HCT116 (cell line): Measurements from ENCODE around the gene SLCO2B1. TPM values are rescaled to one million over a fixed set of nuclear protein-coding genes. Genes with fewer than 3 reads are reported as not detected.

Experiments used
- ATAC-seq: fragments of 200-7000 bp; cut with Tn5 transposase; 2 replicates; pipeline ENCODE4 v1.9.1; 2020; ENCODE audit warnings: mild to moderate bottlenecking, moderate library complexity
- BruUV-seq: library from RNA; stranded (reverse); fragments of 400-500 nt; replicated peaks from 2 replicates; lab custom pipeline; 2021; lab: Mats Ljungman, UMichigan
- CTCF ChIA-PET: fragments of 300-600 bp; sonication (Branson Sonifier 250); formaldehyde crosslinking; loops from one replicate; lab custom pipeline; 2021; ENCODE audit warnings: antibody characterized with exemption; lab: Charles Lee
- POLR2A ChIA-PET: fragments of 300-600, 350-600 bp; sonication (Branson Sonifier 250); formaldehyde crosslinking; loops from one replicate; lab custom pipeline; 2021; ENCODE audit warnings: antibody characterized with exemption; lab: Charles Lee
- RAD21 ChIA-PET, 2 experiments: fragments of 300-600 bp; sonication (Branson Sonifier 250); formaldehyde crosslinking; loops; one replicate each; lab custom pipeline; 2023; ENCODE audit warnings: low total read pairs in 2 of 2; ENCODE audit not compliant: uncharacterized antibody in 2 of 2, unreplicated experiment in 2 of 2, low non-redundant PET in 1 of 2; lab: Charles Lee
- DNase-seq: peaks from one replicate; pipeline ENCODE4 v3.0.0-alpha.2; 2010; ENCODE audit warnings: low read depth, low spot score
- H2AFZ ChIP-seq: fragments of 200-600 bp; shearing (Covaris generic), sonication (generic); 2 replicates; pipeline ENCODE4 v1.6.1; 2017; ENCODE audit warnings: low read depth, mixed run types, mixed read lengths, antibody characterized with exemption, low read length; ENCODE audit not compliant: poor library complexity, severe bottlenecking
- H3K27ac ChIP-seq: 2 replicates; pipeline ENCODE4 v1.5.1; 2012; ENCODE audit warnings: low read depth, low read length
- H3K27me3 ChIP-seq: fragments of 200-600 bp; sonication (generic); 2 replicates; pipeline ENCODE4 v1.6.1; 2016; ENCODE audit warnings: mixed run types, low read length, mixed read lengths; ENCODE audit not compliant: insufficient read depth
- H3K36me3 ChIP-seq, 2 experiments: fragments of 200-500 bp in 1 of 2; fragments of 200-600 bp in 1 of 2; sonication (Bioruptor generic) in 1 of 2; sonication (generic) in 1 of 2; 2 replicates each; pipeline versions ENCODE4 v1.5.1 to v1.6.1; 2014 to 2016; ENCODE audit warnings: low read length in 2 of 2, inconsistent platforms in 1 of 2, mixed read lengths in 1 of 2, mixed run types in 1 of 2; ENCODE audit not compliant: insufficient read depth in 2 of 2, control insufficient read depth in 1 of 2
- H3K4me1 ChIP-seq, 2 experiments: fragments of 200-600 bp in 1 of 2; sonication (generic) in 1 of 2; 2 replicates each; pipeline versions ENCODE4 v1.5.1 to v1.6.1; 2012 to 2017; ENCODE audit warnings: low read length in 2 of 2, inconsistent platforms in 1 of 2, mild to moderate bottlenecking in 1 of 2, mixed read lengths in 1 of 2, mixed run types in 1 of 2, moderate library complexity in 1 of 2; ENCODE audit not compliant: insufficient read depth in 2 of 2, control insufficient read depth in 1 of 2
- H3K4me2 ChIP-seq: fragments of 200-600 bp; sonication (generic); 2 replicates; pipeline ENCODE4 v1.6.1; 2017; ENCODE audit warnings: mixed run types, low read length, mixed read lengths
- H3K4me3 ChIP-seq, 2 experiments: fragments of 200-600 bp in 1 of 2; sonication (generic) in 1 of 2; replicated peaks in 1 of 2; 2 replicates each; pipeline ENCODE4 v1.5.1; 2011 to 2016; ENCODE audit warnings: low read length in 2 of 2, control low read depth in 1 of 2, low read depth in 1 of 2, mild to moderate bottlenecking in 1 of 2, mixed read lengths in 1 of 2, mixed run types in 1 of 2
- H3K79me2 ChIP-seq: fragments of 200-600 bp; sonication (generic); 2 replicates; pipeline ENCODE4 v1.6.1; 2017; ENCODE audit warnings: mild to moderate bottlenecking, mixed run types, low read length, moderate library complexity, mixed read lengths; ENCODE audit not compliant: insufficient read depth
- H3K9ac ChIP-seq: fragments of 200-600 bp; sonication (generic); 2 replicates; pipeline ENCODE4 v1.6.1; 2016; ENCODE audit warnings: low read length, mixed read lengths
- H3K9me2 ChIP-seq: fragments of 200-600 bp; sonication (generic), shearing (Covaris generic); 2 replicates; pipeline ENCODE4 v1.6.1; 2017; ENCODE audit warnings: mixed run types, mild to moderate bottlenecking, moderate library complexity; ENCODE audit not compliant: insufficient read depth
- H3K9me3 ChIP-seq, 2 experiments: fragments of 200-500 bp in 1 of 2; fragments of 200-600 bp in 1 of 2; sonication (Bioruptor generic) in 1 of 2; sonication (generic) in 1 of 2; 2 replicates each; pipeline ENCODE4 v1.6.1; 2014 to 2017; ENCODE audit warnings: low read length in 2 of 2, mixed read lengths in 2 of 2, inconsistent platforms in 1 of 2, low read depth in 1 of 2, mild to moderate bottlenecking in 1 of 2, mixed run types in 1 of 2, moderate library complexity in 1 of 2; ENCODE audit not compliant: control insufficient read depth in 1 of 2, insufficient read depth in 1 of 2
- H4K20me1 ChIP-seq: fragments of 200-600 bp; sonication (generic), shearing (Covaris generic); 2 replicates; pipeline ENCODE4 v1.6.1; 2017; ENCODE audit warnings: mixed run types, mild to moderate bottlenecking, moderate library complexity; ENCODE audit not compliant: insufficient read depth
- CEBPB ChIP-seq: IDR thresholded peaks from 2 replicates; pipeline ENCODE4 v1.6.1; 2012; ENCODE audit warnings: low read depth
- EZH2phosphoT487 ChIP-seq: fragments of 200-600 bp; IDR thresholded peaks from 2 replicates; pipeline ENCODE4 v1.6.1; 2018; ENCODE audit warnings: antibody characterized with exemption, borderline replicate concordance
- POLR2AphosphoS5 ChIP-seq: IDR thresholded peaks from 2 replicates; pipeline ENCODE4 v1.6.1; 2011; ENCODE audit warnings: mild to moderate bottlenecking, low read depth, low read length, moderate library complexity
- intact Hi-C: fragments of 100-400 bp; cut with micrococcal nuclease; formaldehyde crosslinking; loops from 2 replicates; pipeline ENCODE4 v1.10.0; 2022
- total RNA-seq: library from RNA; stranded (reverse); gene quantifications from one replicate; pipeline ENCODE4 v1.2.1, GENCODE V29; 2021; ENCODE audit not compliant: unreplicated experiment
- TF ChIP-seq, protein P1 (sequence below): IDR thresholded peaks from 2 replicates; pipeline ENCODE4 v1.6.1; 2012; ENCODE audit warnings: low read depth

The SLCO2B1 gene
- total RNA-seq, 1 experiment from 2014 or later, result 0.81 TPM

DNA sequence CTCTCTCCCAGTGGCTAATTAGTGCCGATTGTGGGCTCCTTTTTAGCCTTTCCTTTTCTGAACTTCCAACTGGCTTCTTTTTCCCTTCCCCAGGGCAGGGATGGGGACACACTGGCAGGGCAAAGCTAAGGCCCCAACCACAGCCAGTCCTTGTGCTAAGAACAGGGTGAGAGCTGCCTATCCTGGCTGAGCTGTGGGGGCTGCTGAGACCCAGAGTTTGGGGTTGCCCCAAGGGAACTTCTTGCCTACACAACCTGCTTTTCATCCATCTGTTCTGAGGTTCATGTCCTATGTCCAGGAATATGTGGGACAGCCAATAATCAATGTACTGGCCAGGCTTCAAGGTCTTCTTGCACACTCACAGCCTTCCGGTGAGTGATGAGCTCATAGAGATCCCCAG lies 79.7 kb downstream of the SLCO2B1 start:
- no peak for DNase-seq
- ATAC-seq, result no peak
- Histone ChIP-seq H3K27ac (no peak overlapping the region), H3K9me2 (no peaks in the 10 kb centered on the region), H3K4me3 (no peak overlapping the region), H3K9ac (no peak overlapping the region), H3K27me3 (peaks cover 7% of the 10 kb centered on the region; the same call in 1 of the 2 replicates), H2AFZ (no peak overlapping the region), H4K20me1 (no peaks in the 10 kb centered on the region), H3K4me2 (no peak overlapping the region), H3K9me3 (no peaks in the 10 kb centered on the region), H3K79me2 (no peaks in the 10 kb centered on the region), H3K4me1 (no peaks in the 10 kb centered on the region), H3K36me3 (no peaks in the 10 kb centered on the region)
- POLR2A ChIA-PET, result no interaction called here
- no TSS peak for BruUV-seq
- CTCF ChIA-PET, result no interaction called here
- intact Hi-C loops, result no loop called here
- RAD21 ChIA-PET, result no interaction called here
- TF ChIP-seq EZH2phosphoT487 (no peak), CEBPB (no peak)

DNA sequence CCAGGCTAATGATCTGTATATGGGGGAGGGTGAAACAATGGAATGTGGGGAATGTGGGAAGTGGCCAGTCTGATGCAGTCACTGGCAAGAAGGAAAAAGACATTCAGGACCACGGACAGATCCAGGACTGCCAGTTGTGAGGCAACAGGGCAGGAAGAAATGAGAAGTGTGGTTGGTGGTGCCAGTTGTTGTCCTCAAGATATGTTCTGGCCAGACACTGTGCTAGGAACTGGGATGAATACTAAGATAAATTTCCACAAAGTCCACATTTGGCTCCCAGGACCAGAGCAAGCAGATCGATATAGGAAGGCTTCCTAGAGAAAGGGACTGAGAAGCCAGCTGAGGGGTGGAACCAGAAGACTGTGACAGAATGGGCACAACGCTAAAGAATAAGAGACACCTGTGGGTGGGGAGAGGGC lies 82.9 kb downstream of the SLCO2B1 start:
- no peak overlapping the region for H3K4me3 ChIP-seq
- H3K27ac ChIP-seq, result no peak overlapping the region
- H3K4me2 ChIP-seq, result no peak overlapping the region
- H3K9me3 ChIP-seq, result no peaks in the 10 kb centered on the region
- TF ChIP-seq, protein P1, sequence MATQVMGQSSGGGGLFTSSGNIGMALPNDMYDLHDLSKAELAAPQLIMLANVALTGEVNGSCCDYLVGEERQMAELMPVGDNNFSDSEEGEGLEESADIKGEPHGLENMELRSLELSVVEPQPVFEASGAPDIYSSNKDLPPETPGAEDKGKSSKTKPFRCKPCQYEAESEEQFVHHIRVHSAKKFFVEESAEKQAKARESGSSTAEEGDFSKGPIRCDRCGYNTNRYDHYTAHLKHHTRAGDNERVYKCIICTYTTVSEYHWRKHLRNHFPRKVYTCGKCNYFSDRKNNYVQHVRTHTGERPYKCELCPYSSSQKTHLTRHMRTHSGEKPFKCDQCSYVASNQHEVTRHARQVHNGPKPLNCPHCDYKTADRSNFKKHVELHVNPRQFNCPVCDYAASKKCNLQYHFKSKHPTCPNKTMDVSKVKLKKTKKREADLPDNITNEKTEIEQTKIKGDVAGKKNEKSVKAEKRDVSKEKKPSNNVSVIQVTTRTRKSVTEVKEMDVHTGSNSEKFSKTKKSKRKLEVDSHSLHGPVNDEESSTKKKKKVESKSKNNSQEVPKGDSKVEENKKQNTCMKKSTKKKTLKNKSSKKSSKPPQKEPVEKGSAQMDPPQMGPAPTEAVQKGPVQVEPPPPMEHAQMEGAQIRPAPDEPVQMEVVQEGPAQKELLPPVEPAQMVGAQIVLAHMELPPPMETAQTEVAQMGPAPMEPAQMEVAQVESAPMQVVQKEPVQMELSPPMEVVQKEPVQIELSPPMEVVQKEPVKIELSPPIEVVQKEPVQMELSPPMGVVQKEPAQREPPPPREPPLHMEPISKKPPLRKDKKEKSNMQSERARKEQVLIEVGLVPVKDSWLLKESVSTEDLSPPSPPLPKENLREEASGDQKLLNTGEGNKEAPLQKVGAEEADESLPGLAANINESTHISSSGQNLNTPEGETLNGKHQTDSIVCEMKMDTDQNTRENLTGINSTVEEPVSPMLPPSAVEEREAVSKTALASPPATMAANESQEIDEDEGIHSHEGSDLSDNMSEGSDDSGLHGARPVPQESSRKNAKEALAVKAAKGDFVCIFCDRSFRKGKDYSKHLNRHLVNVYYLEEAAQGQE, result peak; percentile 95
- no peak for TF ChIP-seq POLR2AphosphoS5
- peaks cover 7% of the 10 kb centered on the region; the same call in 1 of the 2 replicates for H3K27me3 ChIP-seq
- no peaks in the 10 kb centered on the region for H3K36me3 ChIP-seq
- no peaks in the 10 kb centered on the region for H3K4me1 ChIP-seq
- ChIA-PET POLR2A (no interaction called here), RAD21 (no interaction called here), CTCF (interaction anchor here (1.1 kb wide), 1 partner anchor 15 kb away, joined by 4 read pairs; no protein-coding TSS in a partner anchor)
- intact Hi-C loops, result loop anchor here (1.0 kb wide), 1 partner anchor 19 kb away; no protein-coding TSS in a partner anchor
- H3K9me2 ChIP-seq, result no peaks in the 10 kb centered on the region
- DNase-seq (no peak), ATAC-seq (no peak)
- no peaks in the 10 kb centered on the region for H4K20me1 ChIP-seq
- no peak overlapping the region for H2AFZ ChIP-seq
- H3K79me2 ChIP-seq, result no peaks in the 10 kb centered on the region
- no peak overlapping the region for H3K9ac ChIP-seq
- no TSS peak for BruUV-seq
